SK-N-SH (cell line): Measurements from ENCODE around the gene EFTUD2. TPM values are rescaled to one million over a fixed set of nuclear protein-coding genes. Genes with fewer than 3 reads are reported as not detected.

ENCODE experiments used
- CTCF ChIA-PET: fragments of 300-600, 350-600 bp; formaldehyde crosslinking; extraction: SDS; loops from one replicate; lab custom pipeline; 2021; lab: Yijun Ruan, JAX
- POLR2A ChIA-PET: fragments of 350-600 bp; sonication (Branson Sonifier 250); formaldehyde crosslinking; extraction: SDS; loops from one replicate; lab custom pipeline; 2020; ENCODE audit warnings: antibody characterized with exemption, inconsistent platforms; lab: Yijun Ruan, JAX
- DNase-seq: peaks from one replicate; pipeline ENCODE4 v3.0.0; 2012
- H2AFZ ChIP-seq: fragments of 200-600 bp; sonication (generic); 2 replicates; pipeline ENCODE4 v1.8.1; 2016; ENCODE audit warnings: antibody characterized with exemption, mild to moderate bottlenecking, low read depth
- H3F3A ChIP-seq: fragments of 200-600 bp; sonication (generic); replicated peaks from 2 replicates; pipeline ENCODE3; 2016; ENCODE audit warnings: antibody characterized with exemption, mild to moderate bottlenecking; ENCODE audit not compliant: insufficient read depth
- H3K27ac ChIP-seq, 2 experiments: fragments of 200-500 bp in 1 of 2; fragments of 200-600 bp in 1 of 2; sonication (Bioruptor generic) in 1 of 2; sonication (generic), shearing (Covaris generic) in 1 of 2; 2 replicates each; pipeline versions ENCODE4 v1.5.1 to v1.6.1; 2014 to 2016; ENCODE audit warnings: low read depth in 2 of 2, inconsistent platforms in 1 of 2, low read length in 1 of 2, mild to moderate bottlenecking in 1 of 2, mixed read lengths in 1 of 2
- H3K27me3 ChIP-seq: fragments of 200-600 bp; sonication (generic), shearing (Covaris generic); 2 replicates; pipeline ENCODE4 v1.6.1; 2016; ENCODE audit warnings: mixed run types; ENCODE audit not compliant: insufficient read depth
- H3K36me3 ChIP-seq, 2 experiments: fragments of 200-500 bp in 1 of 2; fragments of 200-600 bp in 1 of 2; sonication (Bioruptor generic) in 1 of 2; sonication (generic) in 1 of 2; replicated peaks in 1 of 2; 2 replicates each; pipeline versions ENCODE3 to v1.5.1; 2014 to 2016; ENCODE audit warnings: low read length in 1 of 2, mild to moderate bottlenecking in 1 of 2; ENCODE audit not compliant: insufficient read depth in 2 of 2, control insufficient read depth in 1 of 2
- H3K4me1 ChIP-seq, 2 experiments: fragments of 200-500 bp in 1 of 2; fragments of 200-600 bp in 1 of 2; sonication (Bioruptor generic) in 1 of 2; sonication (generic), shearing (Covaris generic) in 1 of 2; 2 replicates each; pipeline versions ENCODE4 v1.5.1 to v1.6.1; 2014 to 2016; ENCODE audit warnings: low read depth in 1 of 2, low read length in 1 of 2, mixed run types in 1 of 2; ENCODE audit not compliant: insufficient read depth in 2 of 2, control insufficient read depth in 1 of 2
- H3K4me2 ChIP-seq: fragments of 200-600 bp; sonication (generic), shearing (Covaris generic); 2 replicates; pipeline ENCODE4 v1.6.1; 2017; ENCODE audit warnings: mixed run types
- H3K4me3 ChIP-seq, 2 experiments: fragments of 200-500 bp in 1 of 2; fragments of 200-600 bp in 1 of 2; sonication (Bioruptor generic) in 1 of 2; sonication (generic), shearing (Covaris generic) in 1 of 2; 2 replicates each; pipeline versions ENCODE4 v1.5.1 to v1.8.1; 2014 to 2016; ENCODE audit warnings: low read depth in 2 of 2, inconsistent platforms in 1 of 2, low read length in 1 of 2, mild to moderate bottlenecking in 1 of 2, mixed read lengths in 1 of 2, moderate library complexity in 1 of 2
- H3K79me2 ChIP-seq: fragments of 200-600 bp; sonication (generic); 2 replicates; pipeline ENCODE4 v1.8.1; 2017; ENCODE audit warnings: mild to moderate bottlenecking; ENCODE audit not compliant: insufficient read depth
- H3K9ac ChIP-seq: fragments of 200-600 bp; sonication (generic); 2 replicates; pipeline ENCODE4 v1.6.1; 2017; ENCODE audit warnings: mixed run types
- H3K9me2 ChIP-seq: fragments of 200-600 bp; sonication (generic); 2 replicates; pipeline ENCODE4 v1.6.1; 2017; ENCODE audit warnings: mixed run types
- H3K9me3 ChIP-seq: fragments of 200-600 bp; sonication (generic); 2 replicates; pipeline ENCODE4 v1.6.1; 2017; ENCODE audit warnings: mixed run types, mild to moderate bottlenecking, moderate library complexity
- H4K20me1 ChIP-seq: fragments of 200-600 bp; sonication (generic); 2 replicates; pipeline ENCODE4 v1.6.1; 2017; ENCODE audit warnings: mild to moderate bottlenecking, mixed run types; ENCODE audit not compliant: insufficient read depth
- FOSL2 ChIP-seq: IDR thresholded peaks from 2 replicates; pipeline ENCODE4 v1.4.0; 2012; ENCODE audit warnings: low read depth, mild to moderate bottlenecking, moderate library complexity, borderline replicate concordance
- FOXJ3 ChIP-seq: sonication (generic); formaldehyde crosslinking; IDR thresholded peaks from 2 replicates; pipeline ENCODE4 v1.5.1; 2020; ENCODE audit warnings: mild to moderate bottlenecking, missing genetic modification reagents
- FOXM1 ChIP-seq: IDR thresholded peaks from 2 replicates; pipeline ENCODE4 v1.4.0; 2012; ENCODE audit warnings: low read depth, mild to moderate bottlenecking
- MXI1 ChIP-seq: IDR thresholded peaks from 2 replicates; pipeline ENCODE4 v1.6.1; 2012; ENCODE audit warnings: mild to moderate bottlenecking, low read depth, low read length, improper control_type of control experiment
- NRF1 ChIP-seq: IDR thresholded peaks from 2 replicates; pipeline ENCODE4 v1.6.1; 2012; ENCODE audit warnings: low read depth, mild to moderate bottlenecking, low read length
- RAD21 ChIP-seq: IDR thresholded peaks from 2 replicates; pipeline ENCODE4 v1.6.1; 2012; ENCODE audit warnings: mild to moderate bottlenecking, low read length
- RFX5 ChIP-seq: IDR thresholded peaks from 2 replicates; pipeline ENCODE4 v1.6.1; 2012; ENCODE audit warnings: mild to moderate bottlenecking, improper control_type of control experiment, low read length
- SMC3 ChIP-seq: IDR thresholded peaks from 2 replicates; pipeline ENCODE4 v1.6.1; 2012; ENCODE audit warnings: low read depth, low read length, improper control_type of control experiment
- WGBS: methylation state at CpG from one replicate; pipeline ENCODE4 v1.1.6; 2017; ENCODE audit warnings: low lambda C conversion rate; 5-methylcytosine and 5-hydroxymethylcytosine counted together
- polyA plus RNA-seq, 3 experiments: library from polyadenylated mRNA; depleted of rRNA; stranded (reverse); fragments of >200 nt; gene quantifications; 2 replicates each; pipeline ENCODE4 v1.2.3, GENCODE V29; 2012
- TF ChIP-seq, protein P1 (sequence below): fragments of 200-600 bp; sonication (generic); IDR thresholded peaks from 2 replicates; pipeline ENCODE4 v1.6.1; 2017; ENCODE audit warnings: antibody characterized with exemption, mild to moderate bottlenecking, moderate library complexity
- TF ChIP-seq, protein P2 (sequence below): IDR thresholded peaks from 2 replicates; pipeline ENCODE4 v1.4.0; 2012; ENCODE audit warnings: low read depth, borderline replicate concordance

Gene EFTUD2
- polyA plus RNA-seq, 1 of the 3 experiments (the other 2 are of a cell fraction) = 82.9 TPM

DNA sequence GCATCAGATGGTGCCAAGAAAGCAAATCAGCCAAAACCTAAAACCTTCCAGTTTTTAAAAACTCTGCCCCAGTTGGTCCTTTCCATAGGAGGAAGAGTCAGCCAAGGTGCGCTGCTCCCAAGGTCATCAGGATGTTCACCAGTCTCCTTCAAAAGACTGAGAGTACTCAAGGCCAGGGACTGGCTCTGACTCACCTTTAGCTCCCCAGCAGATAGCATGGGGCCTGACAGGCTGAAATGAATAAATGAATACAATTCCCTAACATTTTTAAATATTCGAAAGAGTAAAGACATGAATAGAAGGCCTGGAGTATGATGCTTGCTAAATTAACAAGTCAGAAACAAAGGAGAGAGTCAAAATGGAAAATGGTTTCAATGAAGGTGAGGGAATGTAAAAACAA is 19.2 kb downstream of the EFTUD2 start:
- Histone ChIP-seq H3K4me1 (no peaks in the 10 kb centered on the region), H3K79me2 (peaks cover 12% of the 10 kb centered on the region; the same call in 1 of the 2 replicates), H3K27ac (no peak overlapping the region), H3K9me2 (no peaks in the 10 kb centered on the region), H4K20me1 (0 out of 2 replicates have a peak, but pooled peaks cover 5% of the 10 kb centered on the region), H3K9me3 (no peaks in the 10 kb centered on the region), H2AFZ (no peak overlapping the region), H3K36me3 (peaks cover 64 to 73% of the 10 kb centered on the region in 2 experiments), H3K4me3 (no peak overlapping the region), H3K9ac (no peak overlapping the region), H3K27me3 (no peaks in the 10 kb centered on the region), H3K4me2 (no peak overlapping the region), H3F3A (peaks cover 24% of the 10 kb centered on the region)
- no peak for DNase-seq
- CTCF ChIA-PET = interaction anchor here (1.1 to 13.9 kb wide), 5 partner anchors 14 to 219 kb away, joined by 3 to 324 read pairs (median 14); no protein-coding TSS in a partner anchor
- WGBS = 83% methylated on average over 2 of the region's 2 CpGs
- POLR2A ChIA-PET = no interaction called here
- TF ChIP-seq RFX5 (no peak), FOSL2 (no peak), MXI1 (no peak), SMC3 (no peak)
- TF ChIP-seq, protein P1, sequence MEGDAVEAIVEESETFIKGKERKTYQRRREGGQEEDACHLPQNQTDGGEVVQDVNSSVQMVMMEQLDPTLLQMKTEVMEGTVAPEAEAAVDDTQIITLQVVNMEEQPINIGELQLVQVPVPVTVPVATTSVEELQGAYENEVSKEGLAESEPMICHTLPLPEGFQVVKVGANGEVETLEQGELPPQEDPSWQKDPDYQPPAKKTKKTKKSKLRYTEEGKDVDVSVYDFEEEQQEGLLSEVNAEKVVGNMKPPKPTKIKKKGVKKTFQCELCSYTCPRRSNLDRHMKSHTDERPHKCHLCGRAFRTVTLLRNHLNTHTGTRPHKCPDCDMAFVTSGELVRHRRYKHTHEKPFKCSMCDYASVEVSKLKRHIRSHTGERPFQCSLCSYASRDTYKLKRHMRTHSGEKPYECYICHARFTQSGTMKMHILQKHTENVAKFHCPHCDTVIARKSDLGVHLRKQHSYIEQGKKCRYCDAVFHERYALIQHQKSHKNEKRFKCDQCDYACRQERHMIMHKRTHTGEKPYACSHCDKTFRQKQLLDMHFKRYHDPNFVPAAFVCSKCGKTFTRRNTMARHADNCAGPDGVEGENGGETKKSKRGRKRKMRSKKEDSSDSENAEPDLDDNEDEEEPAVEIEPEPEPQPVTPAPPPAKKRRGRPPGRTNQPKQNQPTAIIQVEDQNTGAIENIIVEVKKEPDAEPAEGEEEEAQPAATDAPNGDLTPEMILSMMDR = no peak

DNA sequence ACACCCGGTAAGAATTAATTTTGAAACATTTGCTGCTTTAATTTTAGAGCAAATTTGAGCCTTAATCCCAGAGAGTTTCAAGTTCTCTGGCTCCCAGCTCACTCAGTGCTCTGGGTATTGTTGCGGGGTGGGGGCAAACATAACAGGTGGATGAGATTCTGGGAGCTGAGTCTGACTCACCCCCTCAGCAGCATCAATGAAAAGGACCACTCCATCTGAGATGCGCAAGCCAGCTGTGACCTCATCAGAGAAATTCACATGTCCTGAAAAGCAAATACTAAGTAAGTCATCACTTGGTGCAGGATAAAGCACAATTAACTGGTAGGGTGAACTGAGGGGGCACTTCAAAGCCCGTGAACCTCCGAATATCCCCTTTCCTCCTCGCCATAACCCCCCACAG is 19.9 kb downstream of the EFTUD2 start:
- Histone ChIP-seq H3F3A (peaks cover 26% of the 10 kb centered on the region), H2AFZ (no peak overlapping the region), H3K9me3 (no peaks in the 10 kb centered on the region), H3K27me3 (no peaks in the 10 kb centered on the region), H3K36me3 (peaks cover 64 to 72% of the 10 kb centered on the region in 2 experiments), H3K4me3 (no peak overlapping the region), H3K9ac (no peak overlapping the region), H3K79me2 (peaks cover 12% of the 10 kb centered on the region; the same call in 1 of the 2 replicates), H3K9me2 (no peaks in the 10 kb centered on the region), H4K20me1 (0 out of 2 replicates have a peak, but pooled peaks cover 5% of the 10 kb centered on the region), H3K27ac (no peak overlapping the region), H3K4me1 (no peaks in the 10 kb centered on the region), H3K4me2 (no peak overlapping the region)
- TF ChIP-seq FOXJ3 = no peak
- no peak for TF ChIP-seq RFX5
- TF ChIP-seq RAD21 = no peak
- no peak for TF ChIP-seq SMC3
- TF ChIP-seq FOXM1 = no peak
- TF ChIP-seq, protein P2, sequence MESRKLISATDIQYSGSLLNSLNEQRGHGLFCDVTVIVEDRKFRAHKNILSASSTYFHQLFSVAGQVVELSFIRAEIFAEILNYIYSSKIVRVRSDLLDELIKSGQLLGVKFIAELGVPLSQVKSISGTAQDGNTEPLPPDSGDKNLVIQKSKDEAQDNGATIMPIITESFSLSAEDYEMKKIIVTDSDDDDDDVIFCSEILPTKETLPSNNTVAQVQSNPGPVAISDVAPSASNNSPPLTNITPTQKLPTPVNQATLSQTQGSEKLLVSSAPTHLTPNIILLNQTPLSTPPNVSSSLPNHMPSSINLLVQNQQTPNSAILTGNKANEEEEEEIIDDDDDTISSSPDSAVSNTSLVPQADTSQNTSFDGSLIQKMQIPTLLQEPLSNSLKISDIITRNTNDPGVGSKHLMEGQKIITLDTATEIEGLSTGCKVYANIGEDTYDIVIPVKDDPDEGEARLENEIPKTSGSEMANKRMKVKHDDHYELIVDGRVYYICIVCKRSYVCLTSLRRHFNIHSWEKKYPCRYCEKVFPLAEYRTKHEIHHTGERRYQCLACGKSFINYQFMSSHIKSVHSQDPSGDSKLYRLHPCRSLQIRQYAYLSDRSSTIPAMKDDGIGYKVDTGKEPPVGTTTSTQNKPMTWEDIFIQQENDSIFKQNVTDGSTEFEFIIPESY = no peak
- TF ChIP-seq NRF1 = no peak
- DNase-seq = no peak
- ChIA-PET POLR2A (no interaction called here), CTCF (interaction anchor here (0.7 to 13.9 kb wide), 35 partner anchors 8 to 345 kb away, joined by 3 to 324 read pairs (median 5); partner anchors contain the start of genes EFTUD2 and PLCD3)
- 94% methylated on average over 6 of the region's 6 CpGs for WGBS
